Measurements from ENCODE around the gene YIF1A.

The YIF1A gene

GRCh38 chr11:66239998-66240780, 48.8 kb downstream of the YIF1A start:
- TF ChIP-seq, protein P1, sequence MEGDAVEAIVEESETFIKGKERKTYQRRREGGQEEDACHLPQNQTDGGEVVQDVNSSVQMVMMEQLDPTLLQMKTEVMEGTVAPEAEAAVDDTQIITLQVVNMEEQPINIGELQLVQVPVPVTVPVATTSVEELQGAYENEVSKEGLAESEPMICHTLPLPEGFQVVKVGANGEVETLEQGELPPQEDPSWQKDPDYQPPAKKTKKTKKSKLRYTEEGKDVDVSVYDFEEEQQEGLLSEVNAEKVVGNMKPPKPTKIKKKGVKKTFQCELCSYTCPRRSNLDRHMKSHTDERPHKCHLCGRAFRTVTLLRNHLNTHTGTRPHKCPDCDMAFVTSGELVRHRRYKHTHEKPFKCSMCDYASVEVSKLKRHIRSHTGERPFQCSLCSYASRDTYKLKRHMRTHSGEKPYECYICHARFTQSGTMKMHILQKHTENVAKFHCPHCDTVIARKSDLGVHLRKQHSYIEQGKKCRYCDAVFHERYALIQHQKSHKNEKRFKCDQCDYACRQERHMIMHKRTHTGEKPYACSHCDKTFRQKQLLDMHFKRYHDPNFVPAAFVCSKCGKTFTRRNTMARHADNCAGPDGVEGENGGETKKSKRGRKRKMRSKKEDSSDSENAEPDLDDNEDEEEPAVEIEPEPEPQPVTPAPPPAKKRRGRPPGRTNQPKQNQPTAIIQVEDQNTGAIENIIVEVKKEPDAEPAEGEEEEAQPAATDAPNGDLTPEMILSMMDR (IDR thresholded peaks at IDR 0.05; ENCODE audit: poor library complexity, severe bottlenecking), result no peak
- Histone ChIP-seq H3K27me3 (ENCODE audit: insufficient read depth, poor library complexity, severe bottlenecking) (no peaks in the 10 kb centered on the region), H3K4me3 (ENCODE audit: severe bottlenecking) (no peak overlapping the region), H3K4me1 (ENCODE audit: insufficient read depth, poor library complexity, severe bottlenecking) (no peaks in the 10 kb centered on the region), H3K36me3 (ENCODE audit: low read depth) (peaks cover 26% of the 10 kb centered on the region), H3K9me3 (ENCODE audit: severe bottlenecking) (no peaks in the 10 kb centered on the region), H3K27ac (ENCODE audit: poor library complexity, severe bottlenecking) (no peak overlapping the region)
- ATAC-seq (ENCODE audit: low read depth) (no peak), DNase-seq (ENCODE audit: low spot score) (no peak)

DNA sequence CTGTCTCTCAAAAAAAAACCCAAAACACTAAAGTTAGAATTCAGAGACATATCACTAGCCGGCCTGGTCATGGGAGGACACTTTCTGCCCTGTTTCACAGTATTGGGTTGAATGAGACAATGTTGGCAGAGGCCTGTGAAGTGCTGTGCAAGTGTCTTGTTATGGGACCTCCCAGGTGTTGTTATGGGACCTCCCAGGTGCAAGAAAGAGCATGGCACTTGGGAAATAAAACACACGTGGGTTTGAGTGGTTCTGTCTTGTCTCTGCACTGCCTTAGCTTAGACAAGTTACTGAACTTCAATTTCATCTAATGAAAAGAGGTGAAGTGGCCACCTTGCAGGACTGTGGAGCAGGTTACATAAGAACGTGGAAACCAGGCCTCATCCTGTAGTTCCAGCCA, 49.4 kb downstream of the YIF1A start:
- DNase-seq (ENCODE audit: low spot score), result no peak
- Histone ChIP-seq H3K36me3 (ENCODE audit: low read depth) (peaks cover 33% of the 10 kb centered on the region), H3K4me3 (ENCODE audit: severe bottlenecking) (no peak overlapping the region), H3K27me3 (ENCODE audit: insufficient read depth, poor library complexity, severe bottlenecking) (no peaks in the 10 kb centered on the region), H3K4me1 (ENCODE audit: insufficient read depth, poor library complexity, severe bottlenecking) (no peaks in the 10 kb centered on the region), H3K27ac (ENCODE audit: poor library complexity, severe bottlenecking) (no peak overlapping the region), H3K9me3 (ENCODE audit: severe bottlenecking) (no peaks in the 10 kb centered on the region)
- no peak for ATAC-seq (ENCODE audit: low read depth)
- TF ChIP-seq, protein P1 (IDR thresholded peaks at IDR 0.05; ENCODE audit: poor library complexity, severe bottlenecking), result no peak

DNA sequence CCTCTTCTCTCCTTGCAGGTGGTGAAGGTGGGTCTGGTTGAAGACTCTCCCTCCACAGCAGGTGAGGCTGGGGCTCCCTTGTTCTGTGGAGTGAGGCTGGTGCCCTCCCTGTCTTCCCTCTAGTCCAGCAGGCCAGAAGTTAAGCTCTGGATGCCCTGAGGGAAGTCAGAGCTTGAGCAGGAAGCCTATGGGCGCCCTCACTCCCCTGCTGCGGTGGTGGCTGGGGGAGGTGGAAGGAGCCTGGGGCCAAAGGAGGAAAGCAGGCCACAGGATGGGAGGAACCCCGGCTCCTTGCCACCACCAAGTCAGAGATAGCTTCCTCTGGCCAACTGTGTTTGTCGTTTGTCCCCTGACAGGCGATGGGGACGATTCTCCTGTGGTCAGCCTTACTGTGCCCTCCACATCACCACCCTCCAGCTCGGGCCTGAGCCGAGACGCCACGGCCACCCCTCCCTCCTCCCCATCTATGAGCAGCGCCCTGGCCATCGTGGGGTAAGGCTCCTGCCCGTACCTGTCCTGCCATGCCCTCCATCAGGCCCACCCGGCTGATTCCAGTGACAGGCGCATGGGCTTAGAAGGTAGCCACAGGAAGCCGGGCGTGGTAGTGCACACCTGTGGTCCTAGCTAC, 50.0 kb downstream of the YIF1A start:
- Histone ChIP-seq H3K9me3 (ENCODE audit: severe bottlenecking) (no peaks in the 10 kb centered on the region), H3K27me3 (ENCODE audit: insufficient read depth, poor library complexity, severe bottlenecking) (no peaks in the 10 kb centered on the region), H3K4me1 (ENCODE audit: insufficient read depth, poor library complexity, severe bottlenecking) (no peaks in the 10 kb centered on the region), H3K27ac (ENCODE audit: poor library complexity, severe bottlenecking) (no peak overlapping the region), H3K36me3 (ENCODE audit: low read depth) (peaks cover 39% of the 10 kb centered on the region), H3K4me3 (ENCODE audit: severe bottlenecking) (no peak overlapping the region)
- ATAC-seq (ENCODE audit: low read depth), result no peak
- TF ChIP-seq, protein P1 (IDR thresholded peaks at IDR 0.05; ENCODE audit: poor library complexity, severe bottlenecking), result no peak
- DNase-seq (ENCODE audit: low spot score), result no peak

GRCh38 chr11:66237867-66238266, 51.1 kb downstream of the YIF1A start:
- ATAC-seq (ENCODE audit: low read depth), result no peak

More at GRCh38 chr11:66237867-66238266, 51.1 kb downstream of the YIF1A start:
- Histone ChIP-seq H3K36me3 (ENCODE audit: low read depth) (peaks cover 43% of the 10 kb centered on the region), H3K4me3 (ENCODE audit: severe bottlenecking) (no peak overlapping the region), H3K27ac (ENCODE audit: poor library complexity, severe bottlenecking) (no peak overlapping the region), H3K9me3 (ENCODE audit: severe bottlenecking) (no peaks in the 10 kb centered on the region), H3K4me1 (ENCODE audit: insufficient read depth, poor library complexity, severe bottlenecking) (no peaks in the 10 kb centered on the region), H3K27me3 (ENCODE audit: insufficient read depth, poor library complexity, severe bottlenecking) (no peaks in the 10 kb centered on the region)
- no peak for DNase-seq (ENCODE audit: low spot score)
- TF ChIP-seq, protein P1 (IDR thresholded peaks at IDR 0.05; ENCODE audit: poor library complexity, severe bottlenecking), result no peak

Data from RWPE2 (cell line).